HCT116 (cell line): ENCODE measurements around the gene GHDC. TPM values are rescaled to one million over a fixed set of nuclear protein-coding genes. Genes with fewer than 3 reads are reported as not detected.

Experiments
- ATAC-seq: fragments of 200-7000 bp; cut with Tn5 transposase; 2 replicates; pipeline ENCODE4 v1.9.1; 2020; ENCODE audit warnings: mild to moderate bottlenecking, moderate library complexity
- BruUV-seq: library from RNA; stranded (reverse); fragments of 400-500 nt; replicated peaks from 2 replicates; lab custom pipeline; 2021; lab: Mats Ljungman, UMichigan
- CTCF ChIA-PET: fragments of 300-600 bp; sonication (Branson Sonifier 250); formaldehyde crosslinking; loops from one replicate; lab custom pipeline; 2021; ENCODE audit warnings: antibody characterized with exemption; lab: Charles Lee
- POLR2A ChIA-PET: fragments of 300-600, 350-600 bp; sonication (Branson Sonifier 250); formaldehyde crosslinking; loops from one replicate; lab custom pipeline; 2021; ENCODE audit warnings: antibody characterized with exemption; lab: Charles Lee
- RAD21 ChIA-PET, 2 experiments: fragments of 300-600 bp; sonication (Branson Sonifier 250); formaldehyde crosslinking; loops; one replicate each; lab custom pipeline; 2023; ENCODE audit warnings: low total read pairs in 2 of 2; ENCODE audit not compliant: uncharacterized antibody in 2 of 2, unreplicated experiment in 2 of 2, low non-redundant PET in 1 of 2; lab: Charles Lee
- DNase-seq: peaks from one replicate; pipeline ENCODE4 v3.0.0-alpha.2; 2010; ENCODE audit warnings: low read depth, low spot score
- H2AFZ ChIP-seq: fragments of 200-600 bp; shearing (Covaris generic), sonication (generic); 2 replicates; pipeline ENCODE4 v1.6.1; 2017; ENCODE audit warnings: low read depth, mixed run types, mixed read lengths, antibody characterized with exemption, low read length; ENCODE audit not compliant: poor library complexity, severe bottlenecking
- H3K27ac ChIP-seq: 2 replicates; pipeline ENCODE4 v1.5.1; 2012; ENCODE audit warnings: low read depth, low read length
- H3K27me3 ChIP-seq: fragments of 200-600 bp; sonication (generic); 2 replicates; pipeline ENCODE4 v1.6.1; 2016; ENCODE audit warnings: mixed run types, low read length, mixed read lengths; ENCODE audit not compliant: insufficient read depth
- H3K36me3 ChIP-seq, 2 experiments: fragments of 200-500 bp in 1 of 2; fragments of 200-600 bp in 1 of 2; sonication (Bioruptor generic) in 1 of 2; sonication (generic) in 1 of 2; 2 replicates each; pipeline versions ENCODE4 v1.5.1 to v1.6.1; 2014 to 2016; ENCODE audit warnings: low read length in 2 of 2, inconsistent platforms in 1 of 2, mixed read lengths in 1 of 2, mixed run types in 1 of 2; ENCODE audit not compliant: insufficient read depth in 2 of 2, control insufficient read depth in 1 of 2
- H3K4me1 ChIP-seq, 2 experiments: fragments of 200-600 bp in 1 of 2; sonication (generic) in 1 of 2; 2 replicates each; pipeline versions ENCODE4 v1.5.1 to v1.6.1; 2012 to 2017; ENCODE audit warnings: low read length in 2 of 2, inconsistent platforms in 1 of 2, mild to moderate bottlenecking in 1 of 2, mixed read lengths in 1 of 2, mixed run types in 1 of 2, moderate library complexity in 1 of 2; ENCODE audit not compliant: insufficient read depth in 2 of 2, control insufficient read depth in 1 of 2
- H3K4me2 ChIP-seq: fragments of 200-600 bp; sonication (generic); 2 replicates; pipeline ENCODE4 v1.6.1; 2017; ENCODE audit warnings: mixed run types, low read length, mixed read lengths
- H3K4me3 ChIP-seq, 2 experiments: fragments of 200-600 bp in 1 of 2; sonication (generic) in 1 of 2; replicated peaks in 1 of 2; 2 replicates each; pipeline ENCODE4 v1.5.1; 2011 to 2016; ENCODE audit warnings: low read length in 2 of 2, control low read depth in 1 of 2, low read depth in 1 of 2, mild to moderate bottlenecking in 1 of 2, mixed read lengths in 1 of 2, mixed run types in 1 of 2
- H3K79me2 ChIP-seq: fragments of 200-600 bp; sonication (generic); 2 replicates; pipeline ENCODE4 v1.6.1; 2017; ENCODE audit warnings: mild to moderate bottlenecking, mixed run types, low read length, moderate library complexity, mixed read lengths; ENCODE audit not compliant: insufficient read depth
- H3K9ac ChIP-seq: fragments of 200-600 bp; sonication (generic); 2 replicates; pipeline ENCODE4 v1.6.1; 2016; ENCODE audit warnings: low read length, mixed read lengths
- H3K9me2 ChIP-seq: fragments of 200-600 bp; sonication (generic), shearing (Covaris generic); 2 replicates; pipeline ENCODE4 v1.6.1; 2017; ENCODE audit warnings: mixed run types, mild to moderate bottlenecking, moderate library complexity; ENCODE audit not compliant: insufficient read depth
- H3K9me3 ChIP-seq, 2 experiments: fragments of 200-500 bp in 1 of 2; fragments of 200-600 bp in 1 of 2; sonication (Bioruptor generic) in 1 of 2; sonication (generic) in 1 of 2; 2 replicates each; pipeline ENCODE4 v1.6.1; 2014 to 2017; ENCODE audit warnings: low read length in 2 of 2, mixed read lengths in 2 of 2, inconsistent platforms in 1 of 2, low read depth in 1 of 2, mild to moderate bottlenecking in 1 of 2, mixed run types in 1 of 2, moderate library complexity in 1 of 2; ENCODE audit not compliant: control insufficient read depth in 1 of 2, insufficient read depth in 1 of 2
- H4K20me1 ChIP-seq: fragments of 200-600 bp; sonication (generic), shearing (Covaris generic); 2 replicates; pipeline ENCODE4 v1.6.1; 2017; ENCODE audit warnings: mixed run types, mild to moderate bottlenecking, moderate library complexity; ENCODE audit not compliant: insufficient read depth
- CBX3 ChIP-seq: IDR thresholded peaks from 2 replicates; pipeline ENCODE4 v1.6.1; 2012; ENCODE audit warnings: low read depth
- ELF1 ChIP-seq: IDR thresholded peaks from 2 replicates; pipeline ENCODE4 v1.6.1; 2012; ENCODE audit warnings: low read depth, borderline replicate concordance
- POLR2AphosphoS5 ChIP-seq: IDR thresholded peaks from 2 replicates; pipeline ENCODE4 v1.6.1; 2011; ENCODE audit warnings: mild to moderate bottlenecking, low read depth, low read length, moderate library complexity
- SRF ChIP-seq: IDR thresholded peaks from 2 replicates; pipeline ENCODE4 v1.6.1; 2012; ENCODE audit warnings: low read depth
- intact Hi-C: fragments of 100-400 bp; cut with micrococcal nuclease; formaldehyde crosslinking; loops from 2 replicates; pipeline ENCODE4 v1.10.0; 2022
- total RNA-seq: library from RNA; stranded (reverse); gene quantifications from one replicate; pipeline ENCODE4 v1.2.1, GENCODE V29; 2021; ENCODE audit not compliant: unreplicated experiment
- TF ChIP-seq, protein P1 (sequence below): IDR thresholded peaks from 2 replicates; pipeline ENCODE4 v1.6.1; 2012

GHDC gene
- total RNA-seq, 1 experiment from 2014 or later, result 13.2 TPM

DNA sequence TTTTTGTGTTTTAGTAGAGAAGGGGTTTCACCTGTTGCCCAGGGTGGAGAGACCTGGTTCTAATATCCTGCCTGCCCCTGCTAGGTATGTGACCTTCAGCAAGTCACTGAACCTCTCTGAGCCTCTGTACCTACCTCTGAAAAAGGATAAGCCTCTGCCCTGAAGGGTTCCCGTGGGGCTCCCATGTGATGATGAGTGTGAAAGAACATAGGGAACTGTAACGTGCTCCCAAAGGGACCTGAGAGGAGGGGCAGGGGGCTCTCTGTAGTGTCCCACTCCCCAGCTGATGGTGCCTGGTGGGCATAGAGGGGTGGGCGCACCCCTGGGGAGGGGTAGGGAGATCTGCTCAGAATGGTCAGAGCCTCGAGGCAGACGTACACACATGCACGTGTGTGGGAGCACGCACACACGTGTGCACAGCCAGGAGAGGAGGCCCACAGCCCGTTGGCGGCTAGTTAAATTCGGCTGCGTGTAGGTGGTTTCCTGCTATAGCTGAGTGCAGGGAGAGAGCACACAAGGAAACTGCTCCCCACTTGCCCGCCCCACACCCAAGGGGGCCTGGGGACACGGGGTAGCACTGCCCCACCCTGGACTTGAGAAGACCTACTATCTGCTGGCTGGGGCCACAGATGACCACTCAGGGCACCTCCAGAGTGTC is 20.0 kb downstream of the GHDC start:
- DNase-seq, result no peak
- H3K9me2 ChIP-seq, result no peaks in the 10 kb centered on the region
- no peak overlapping the region for H2AFZ ChIP-seq
- BruUV-seq, result no TSS peak
- ATAC-seq, result no peak
- H3K4me2 ChIP-seq, result no peak overlapping the region
- H3K36me3 ChIP-seq, result no peaks in the 10 kb centered on the region
- no peaks in the 10 kb centered on the region for H4K20me1 ChIP-seq
- intact Hi-C loops, result no loop called here
- no peaks in the 10 kb centered on the region for H3K4me1 ChIP-seq
- H3K4me3 ChIP-seq, result no peak overlapping the region
- no peak overlapping the region for H3K9ac ChIP-seq
- peaks cover 6% of the 10 kb centered on the region; the same call in 1 of the 2 replicates for H3K27me3 ChIP-seq
- no peak for TF ChIP-seq SRF
- no peak for TF ChIP-seq CBX3
- no peak for TF ChIP-seq POLR2AphosphoS5
- TF ChIP-seq, protein P1, sequence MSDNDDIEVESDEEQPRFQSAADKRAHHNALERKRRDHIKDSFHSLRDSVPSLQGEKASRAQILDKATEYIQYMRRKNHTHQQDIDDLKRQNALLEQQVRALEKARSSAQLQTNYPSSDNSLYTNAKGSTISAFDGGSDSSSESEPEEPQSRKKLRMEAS, result no peak
- ChIA-PET RAD21 (no interaction called here), CTCF (no interaction called here), POLR2A (no interaction called here)
- no peaks in the 10 kb centered on the region for H3K9me3 ChIP-seq
- no peaks in the 10 kb centered on the region for H3K79me2 ChIP-seq
- H3K27ac ChIP-seq, result no peak overlapping the region

GRCh38 chr17:42171831-42172230 is 22.5 kb downstream of the GHDC start:
- intact Hi-C loops, result no loop called here
- no peaks in the 10 kb centered on the region for H3K9me2 ChIP-seq
- no peak for ATAC-seq
- no TSS peak for BruUV-seq
- DNase-seq, result no peak
- no peaks in the 10 kb centered on the region for H3K79me2 ChIP-seq
- H3K4me1 ChIP-seq, result no peaks in the 10 kb centered on the region
- H3K27me3 ChIP-seq, result peaks cover 6% of the 10 kb centered on the region; the same call in 1 of the 2 replicates
- TF ChIP-seq ELF1, result no peak
- no peak for TF ChIP-seq SRF
- H3K9me3 ChIP-seq, result no peaks in the 10 kb centered on the region
- H3K36me3 ChIP-seq, result no peaks in the 10 kb centered on the region
- ChIA-PET RAD21 (no interaction called here), POLR2A (no interaction called here), CTCF (no interaction called here)
- no peak overlapping the region for H3K9ac ChIP-seq
- no peak overlapping the region for H2AFZ ChIP-seq
- H4K20me1 ChIP-seq, result no peaks in the 10 kb centered on the region
- H3K27ac ChIP-seq, result no peak overlapping the region
- no peak overlapping the region for H3K4me2 ChIP-seq
- no peak overlapping the region for H3K4me3 ChIP-seq
